ENCODE measurements around the gene ZNF787.

ZNF787 gene

GRCh38 chr19:56096665-56097064, 24.4 kb downstream of the ZNF787 start:
- H3K4me3 ChIP-seq (ENCODE audit: insufficient read depth, low read length, poor library complexity, severe bottlenecking) = no peak overlapping the region
- H3K9me2 ChIP-seq (replicated peaks; ENCODE audit: insufficient read depth, low read length) = no peaks in the 10 kb centered on the region
- no peak for TF ChIP-seq EZH2phosphoT487 (conservative IDR thresholded peaks at IDR 0.05; ENCODE audit: low read length)
- no peak for TF ChIP-seq CTCF (IDR thresholded peaks at IDR 0.05; ENCODE audit: insufficient read depth, low read length, poor library complexity, severe bottlenecking)
- no peaks in the 10 kb centered on the region for H3K36me3 ChIP-seq (ENCODE audit: low read length)
- no peaks in the 10 kb centered on the region; the same call in 1 of the 2 replicates for H4K20me1 ChIP-seq (ENCODE audit: low read depth, low read length)
- H3K79me2 ChIP-seq (ENCODE audit: insufficient read depth, low read length) = peaks cover 13% of the 10 kb centered on the region
- no peaks in the 10 kb centered on the region for H3K27me3 ChIP-seq (ENCODE audit: low read length)
- no peak overlapping the region for H3K9ac ChIP-seq (ENCODE audit: low read length)
- no peak overlapping the region for H2AFZ ChIP-seq (ENCODE audit: low read depth, low read length, severe bottlenecking)
- no peak overlapping the region for H3K4me2 ChIP-seq (ENCODE audit: low read depth, low read length, poor library complexity, severe bottlenecking)
- no peaks in the 10 kb centered on the region for H3K9me3 ChIP-seq (ENCODE audit: insufficient read depth, low read length)
- H3F3A ChIP-seq (ENCODE audit: insufficient read depth) = no peaks in the 10 kb centered on the region
- H3K27ac ChIP-seq (ENCODE audit: low read depth, low read length) = no peak overlapping the region

GRCh38 chr19:56094449-56094848, 26.6 kb downstream of the ZNF787 start:
- H3K27ac ChIP-seq (ENCODE audit: low read depth, low read length) = no peak overlapping the region
- peaks cover 14% of the 10 kb centered on the region for H3K79me2 ChIP-seq (ENCODE audit: insufficient read depth, low read length)
- TF ChIP-seq CTCF (IDR thresholded peaks at IDR 0.05; ENCODE audit: insufficient read depth, low read length, poor library complexity, severe bottlenecking) = no peak
- TF ChIP-seq EZH2phosphoT487 (conservative IDR thresholded peaks at IDR 0.05; ENCODE audit: low read length) = no peak
- H3F3A ChIP-seq (ENCODE audit: insufficient read depth) = no peaks in the 10 kb centered on the region
- no peaks in the 10 kb centered on the region for H3K9me3 ChIP-seq (ENCODE audit: insufficient read depth, low read length)
- H3K9me2 ChIP-seq (replicated peaks; ENCODE audit: insufficient read depth, low read length) = no peaks in the 10 kb centered on the region
- no peaks in the 10 kb centered on the region; the same call in 1 of the 2 replicates for H4K20me1 ChIP-seq (ENCODE audit: low read depth, low read length)
- no peak overlapping the region for H3K9ac ChIP-seq (ENCODE audit: low read length)
- no peaks in the 10 kb centered on the region for H3K27me3 ChIP-seq (ENCODE audit: low read length)
- H3K36me3 ChIP-seq (ENCODE audit: low read length) = no peaks in the 10 kb centered on the region
- no peak overlapping the region for H3K4me3 ChIP-seq (ENCODE audit: insufficient read depth, low read length, poor library complexity, severe bottlenecking)
- H3K4me2 ChIP-seq (ENCODE audit: low read depth, low read length, poor library complexity, severe bottlenecking) = no peak overlapping the region
- H2AFZ ChIP-seq (ENCODE audit: low read depth, low read length, severe bottlenecking) = no peak overlapping the region

- Histone ChIP-seq H3K9me3 (ENCODE audit: insufficient read depth, low read length) (no peaks in the 10 kb centered on the region), H3K27ac (ENCODE audit: low read depth, low read length) (no peak overlapping the region), H3K36me3 (ENCODE audit: low read length) (no peaks in the 10 kb centered on the region), H3K4me2 (ENCODE audit: low read depth, low read length, poor library complexity, severe bottlenecking) (no peak overlapping the region), H3K9me2 (replicated peaks; ENCODE audit: insufficient read depth, low read length) (no peaks in the 10 kb centered on the region), H3K9ac (ENCODE audit: low read length) (no peak overlapping the region), H3K27me3 (ENCODE audit: low read length) (no peaks in the 10 kb centered on the region), H3K4me3 (ENCODE audit: insufficient read depth, low read length, poor library complexity, severe bottlenecking) (no peak overlapping the region), H3K79me2 (ENCODE audit: insufficient read depth, low read length) (peaks cover 11% of the 10 kb centered on the region), H4K20me1 (ENCODE audit: low read depth, low read length) (no peaks in the 10 kb centered on the region; the same call in 1 of the 2 replicates), H2AFZ (ENCODE audit: low read depth, low read length, severe bottlenecking) (no peak overlapping the region), H3F3A (ENCODE audit: insufficient read depth) (no peaks in the 10 kb centered on the region)
- TF ChIP-seq CTCF (IDR thresholded peaks at IDR 0.05; ENCODE audit: insufficient read depth, low read length, poor library complexity, severe bottlenecking) (no peak), EZH2phosphoT487 (conservative IDR thresholded peaks at IDR 0.05; ENCODE audit: low read length) (no peak)
Measured at GRCh38 chr19:56092685-56093631, 28.1 kb downstream of the ZNF787 start.
